Transverse colon (tissue), 4 donors: ENCODE measurements around the gene RAB11FIP3. TPM values are rescaled to one million over a fixed set of nuclear protein-coding genes. Genes with fewer than 3 reads are reported as not detected.
A peak's percentile ranks its signal among the peaks of the same experiment; 100 is the strongest.

Experiments
- DNase-seq: peaks from one replicate; pipeline ENCODE4 v3.0.0-alpha.2; 2019
- H3K27ac ChIP-seq, 4 donors: fragments of 200-600 bp; sonication (generic); 2 replicates each; pipeline ENCODE4 v1.5.1; 2016 to 2018; ENCODE audit warnings: inconsistent platforms in 4 of 4
- H3K27me3 ChIP-seq: fragments of 200-600 bp; sonication (generic); 2 replicates; pipeline ENCODE4 v1.5.1; 2017; ENCODE audit warnings: inconsistent platforms
- H3K36me3 ChIP-seq, 4 donors: fragments of 200-600 bp; sonication (generic); 2 replicates each; pipeline ENCODE4 v1.5.1; 2017 to 2019; ENCODE audit warnings: inconsistent platforms in 4 of 4
- H3K4me1 ChIP-seq, 4 donors: fragments of 200-600 bp; sonication (generic); 2 replicates each; pipeline ENCODE4 v1.5.1; 2017 to 2020; ENCODE audit warnings: inconsistent platforms in 4 of 4
- H3K4me3 ChIP-seq, 4 donors: fragments of 200-600 bp; sonication (generic); 1 replicate in 1 of 4; 2 replicates in 3 of 4; pipeline versions ENCODE4 v1.5.1 to v1.6.1; 2017 to 2019; ENCODE audit warnings: inconsistent platforms in 4 of 4
- H3K9me3 ChIP-seq, 2 donors: fragments of 200-600 bp; sonication (generic); 2 replicates each; pipeline ENCODE4 v1.5.1; 2017 to 2019; ENCODE audit warnings: inconsistent platforms in 2 of 2
- CTCF ChIP-seq, 5 experiments: fragments of 200-600 bp in 3 of 5; fragments of 450-650 bp in 2 of 5; sonication (generic) in 3 of 5; IDR thresholded peaks; 1 replicate in 2 of 5; 2 replicates in 3 of 5; pipeline ENCODE4 v1.5.1; 2016 to 2017; ENCODE audit warnings: antibody characterized with exemption in 5 of 5, inconsistent platforms in 3 of 5, mild to moderate bottlenecking in 2 of 5, moderate library complexity in 1 of 5
- EP300 ChIP-seq: sonication (generic); formaldehyde crosslinking; IDR thresholded peaks from one replicate; pipeline ENCODE4 v1.6.1; 2017; ENCODE audit warnings: antibody characterized with exemption, low read depth
- POLR2A ChIP-seq: fragments of 450-650 bp; IDR thresholded peaks from one replicate; pipeline ENCODE4 v1.6.1; 2016; ENCODE audit warnings: antibody characterized with exemption, mild to moderate bottlenecking, moderate library complexity
- POLR2AphosphoS5 ChIP-seq, 3 donors: sonication (generic); formaldehyde crosslinking; IDR thresholded peaks; one replicate each; pipeline ENCODE4 v1.6.1; 2016; ENCODE audit warnings: antibody characterized with exemption in 3 of 3
- WGBS, 2 donors: methylation state at CpG; one replicate each; pipeline ENCODE4 v1.1.5; 2018; ENCODE audit warnings: low coverage in 1 of 2; 5-methylcytosine and 5-hydroxymethylcytosine counted together
- in situ Hi-C, 4 donors: fragments of 200-750 bp; cut with MboI; loops; one replicate each; pipeline versions ENCODE4 v1.15.0 to v1.15.1; 2017; ENCODE audit warnings: low sequenced_read_pairs in 3 of 4, low pct_ligation_motif_present in 1 of 4, low pct_unique_long_range_greater_than_20kb in 1 of 4
- intact Hi-C: fragments of 100-400 bp; cut with DNase I; formaldehyde crosslinking; loops from one replicate; pipeline ENCODE4 v1.15.1; 2023; ENCODE audit warnings: low total_unique reads
- total RNA-seq, 4 donors: library from RNA; depleted of rRNA; stranded (reverse); fragments of >200 nt; gene quantifications; one replicate each; pipeline ENCODE4 v1.1.0, GENCODE V29; 2016

Gene RAB11FIP3
- total RNA-seq, 4 donors from 2014 or later, result 21.6 to 56.5 (median 42.2) TPM

GRCh38 chr16:471353-472198 is 46.1 kb downstream of the RAB11FIP3 start:
- in situ Hi-C loops, result no loop called here
- intact Hi-C loops, result no loop called here
- Histone ChIP-seq H3K4me1 (peaks cover 0 to 8% (median 5%) of the 10 kb centered on the region in 4 donors), H3K27ac (no peak overlapping the region), H3K27me3 (no peaks in the 10 kb centered on the region), H3K36me3 (no peaks in the 10 kb centered on the region), H3K4me3 (no peak overlapping the region), H3K9me3 (no peaks in the 10 kb centered on the region)
- TF ChIP-seq EP300 (no peak), CTCF (IDR thresholded peaks at IDR 0.05) (no peak), POLR2AphosphoS5 (IDR thresholded peaks at IDR 0.05) (no peak), POLR2A (no peak)
- DNase-seq, result no peak
- 85% methylated on average over 32 of the region's 32 CpGs; no CpG with 5 or more reads in 1 of the 2 donors for WGBS, 2 donors

DNA sequence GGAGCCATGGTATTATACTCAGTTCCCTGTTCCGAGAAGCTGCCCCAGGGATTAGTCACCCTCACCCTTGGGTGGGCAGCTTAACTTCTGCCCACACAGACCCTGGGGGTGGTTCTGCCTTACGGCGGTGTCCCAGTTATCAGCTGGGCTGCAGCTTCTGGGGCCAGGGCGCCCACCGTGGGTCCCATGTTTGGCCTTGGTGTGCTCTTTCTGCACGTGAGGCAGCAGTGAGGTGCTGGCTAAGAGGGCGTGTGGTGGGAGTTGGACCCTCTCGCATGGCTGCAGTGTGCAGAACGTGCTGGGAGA is 46.7 kb downstream of the RAB11FIP3 start:
- 90 to 100% methylated on average over 1 to 9 of the region's 9 CpGs for WGBS, 2 donors
- TF ChIP-seq POLR2AphosphoS5 (IDR thresholded peaks at IDR 0.05), result no peak
- no peak for TF ChIP-seq CTCF (IDR thresholded peaks at IDR 0.05)
- TF ChIP-seq POLR2A, result no peak
- TF ChIP-seq EP300, result no peak
- intact Hi-C loops (no loop called here), in situ Hi-C loops (no loop called here)
- Histone ChIP-seq H3K27me3 (no peaks in the 10 kb centered on the region), H3K4me1 (peaks cover 0 to 8% (median 5%) of the 10 kb centered on the region in 4 donors), H3K9me3 (no peaks in the 10 kb centered on the region), H3K27ac (no peak overlapping the region), H3K36me3 (no peaks in the 10 kb centered on the region), H3K4me3 (no peak overlapping the region)
- DNase-seq, result no peak

- no peak overlapping the region for H3K4me3 ChIP-seq
- no peak for DNase-seq
- no peaks in the 10 kb centered on the region for H3K27me3 ChIP-seq
- H3K36me3 ChIP-seq, result no peaks in the 10 kb centered on the region
- no peaks in the 10 kb centered on the region for H3K9me3 ChIP-seq
- peaks cover 0 to 8% (median 5%) of the 10 kb centered on the region in 4 donors for H3K4me1 ChIP-seq
- intact Hi-C loops (loop anchor here (1.0 kb wide), 1 partner anchor 66 kb away; no protein-coding TSS in a partner anchor), in situ Hi-C loops (no loop called here)
- TF ChIP-seq EP300 (no peak), POLR2A (no peak), POLR2AphosphoS5 (IDR thresholded peaks at IDR 0.05) (no peak)
- H3K27ac ChIP-seq, result no peak overlapping the region
- WGBS, 2 donors, result 90 to 93% methylated on average over 10 to 32 of the region's 32 CpGs
These were observed 47.9 kb downstream of the RAB11FIP3 start for GRCh38 chr16:473046-474043.

DNA sequence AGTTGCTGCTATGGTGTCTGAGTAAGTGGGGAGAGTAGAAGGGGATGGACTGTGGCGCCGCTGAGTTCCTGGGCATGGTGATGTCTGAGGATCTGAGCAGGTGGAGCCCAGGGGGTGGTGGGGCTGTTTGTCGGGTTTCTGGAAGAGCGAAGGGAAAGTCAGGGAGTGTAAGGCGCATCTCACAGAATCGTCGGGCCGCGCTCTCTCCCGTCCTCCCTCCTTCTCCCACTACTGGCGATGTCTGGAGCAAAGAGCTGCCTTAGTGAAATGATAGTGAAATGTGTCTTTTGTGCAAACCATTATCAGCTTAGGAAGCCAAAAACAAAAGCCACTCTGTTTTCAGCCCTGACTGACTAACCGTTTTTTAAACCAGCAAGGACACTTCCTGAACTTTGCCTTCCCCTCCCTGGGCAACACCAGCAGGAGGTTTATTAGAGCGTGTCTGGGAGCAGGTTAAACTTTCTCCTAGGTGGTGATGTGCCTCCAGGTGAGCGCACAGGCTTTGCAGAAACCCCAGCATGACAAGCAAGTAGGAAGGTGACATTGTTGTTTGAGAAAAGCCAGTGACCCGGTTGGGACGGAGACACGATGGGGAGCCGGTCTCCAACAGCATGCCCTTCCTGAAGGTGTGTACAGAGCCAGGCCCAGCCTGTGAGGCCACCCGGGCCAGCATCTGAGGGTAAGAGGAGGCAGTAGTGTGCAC is 49.1 kb downstream of the RAB11FIP3 start:
- in situ Hi-C loops, result no loop called here
- no peaks in the 10 kb centered on the region for H3K9me3 ChIP-seq
- 51 to 53% methylated on average over 3 to 19 of the region's 19 CpGs for WGBS, 2 donors
- DNase-seq, result peak; percentile 55
- peak overlapping the region in 3 of 4 donors; percentile 2 to 61 (median 41) for H3K27ac ChIP-seq
- peaks cover 0 to 8% (median 5%) of the 10 kb centered on the region in 4 donors for H3K4me1 ChIP-seq
- no peak for TF ChIP-seq POLR2A
- TF ChIP-seq POLR2AphosphoS5 (IDR thresholded peaks at IDR 0.05), result no peak
- TF ChIP-seq EP300, result no peak
- no peak for TF ChIP-seq CTCF (IDR thresholded peaks at IDR 0.05)
- intact Hi-C loops, result loop anchor here (1.0 kb wide), 1 partner anchor 65 kb away; no protein-coding TSS in a partner anchor
- peak overlapping the region in 1 of 4 donors; percentile 5 for H3K4me3 ChIP-seq
- H3K36me3 ChIP-seq, result no peaks in the 10 kb centered on the region
- H3K27me3 ChIP-seq, result no peaks in the 10 kb centered on the region
